H1 (cell line): Measurements from ENCODE around the gene OSTF1. TPM values are rescaled to one million over a fixed set of nuclear protein-coding genes. Genes with fewer than 3 reads are reported as not detected.

ENCODE experiments used
- CTCF ChIA-PET: fragments of 300-600 bp; sonication (Branson Sonifier 250); formaldehyde crosslinking; loops from one replicate; lab custom pipeline; 2021; ENCODE audit not compliant: partially characterized antibody; lab: Charles Lee
- POLR2A ChIA-PET: fragments of 300-600 bp; sonication (Branson Sonifier 250); formaldehyde crosslinking; loops from one replicate; lab custom pipeline; 2021; ENCODE audit warnings: inconsistent platforms; ENCODE audit not compliant: partially characterized antibody; lab: Charles Lee
- DNase-seq, 2 experiments: peaks; one replicate each; pipeline versions ENCODE4 v3.0.0 to v3.0.0-alpha.2; 2010 to 2022; ENCODE audit warnings: low spot score in 2 of 2, low read depth in 1 of 2, mixed read lengths in 1 of 2
- FAIRE-seq: peaks from 2 replicates; lab custom pipeline; 2011; peaks lifted over from hg19 to GRCh38; lab: Jason Lieb, UNC
- H2AFZ ChIP-seq: 2 replicates; pipeline ENCODE4 v1.8.1; 2012; ENCODE audit warnings: low read length, inconsistent platforms
- H2AK5ac ChIP-seq: 2 replicates; pipeline ENCODE4 v1.6.1; 2013; ENCODE audit warnings: low read depth, low read length
- H2BK120ac ChIP-seq: replicated peaks from 2 replicates; pipeline ENCODE3; 2013; ENCODE audit warnings: low read depth, low read length, inconsistent platforms
- H2BK12ac ChIP-seq: 2 replicates; pipeline ENCODE4 v1.6.1; 2013; ENCODE audit warnings: low read depth, low read length
- H2BK15ac ChIP-seq: 2 replicates; pipeline ENCODE4 v1.6.1; 2013; ENCODE audit warnings: low read length
- H2BK20ac ChIP-seq: 2 replicates; pipeline ENCODE4 v1.6.1; 2013; ENCODE audit warnings: low read length
- H2BK5ac ChIP-seq: 2 replicates; pipeline ENCODE4 v1.6.1; 2013; ENCODE audit warnings: low read depth, low read length
- H3K14ac ChIP-seq: 2 replicates; pipeline ENCODE4 v1.6.1; 2013; ENCODE audit warnings: inconsistent platforms; ENCODE audit not compliant: insufficient read length
- H3K18ac ChIP-seq: 2 replicates; pipeline ENCODE4 v1.6.1; 2013; ENCODE audit warnings: low read length; ENCODE audit errors: extremely low read depth
- H3K23ac ChIP-seq: 2 replicates; pipeline ENCODE4 v1.6.1; 2013; ENCODE audit warnings: inconsistent platforms; ENCODE audit not compliant: insufficient read length
- H3K23me2 ChIP-seq: 2 replicates; pipeline ENCODE4 v1.6.1; 2013; ENCODE audit warnings: low read depth, low read length
- H3K27ac ChIP-seq: 2 replicates; pipeline ENCODE4 v1.6.1; 2011; ENCODE audit warnings: low read depth, low read length, inconsistent platforms
- H3K27me3 ChIP-seq, 4 experiments: replicated peaks in 1 of 4; 1 replicate in 1 of 4; 2 replicates in 3 of 4; pipeline versions ENCODE4 v1.6.1 to v1.8.1; 2011 to 2013; ENCODE audit warnings: low read length in 3 of 4, mild to moderate bottlenecking in 3 of 4, inconsistent platforms in 2 of 4, mixed read lengths in 2 of 4, moderate library complexity in 1 of 4; ENCODE audit not compliant: control insufficient read depth in 3 of 4, insufficient read depth in 3 of 4; ENCODE audit errors: extremely low read depth in 1 of 4
- H3K36me3 ChIP-seq, 4 experiments: 2 replicates each; pipeline versions ENCODE4 v1.6.1 to v1.8.1; 2011 to 2013; ENCODE audit warnings: mild to moderate bottlenecking in 4 of 4, low read length in 3 of 4, moderate library complexity in 2 of 4, control low read depth in 1 of 4, inconsistent platforms in 1 of 4; ENCODE audit not compliant: insufficient read depth in 4 of 4, control insufficient read depth in 2 of 4
- H3K4ac ChIP-seq: replicated peaks from 2 replicates; pipeline ENCODE3; 2013; ENCODE audit warnings: low read length, low read depth, mixed read lengths, inconsistent platforms; ENCODE audit not compliant: insufficient read length
- H3K4me1 ChIP-seq, 4 experiments: replicated peaks in 1 of 4; 1 replicate in 1 of 4; 2 replicates in 3 of 4; pipeline versions ENCODE4 v1.6.1 to v1.8.1; 2011 to 2013; ENCODE audit warnings: low read length in 3 of 4, inconsistent platforms in 2 of 4, mixed read lengths in 1 of 4; ENCODE audit not compliant: insufficient read depth in 4 of 4, control insufficient read depth in 3 of 4
- H3K4me2 ChIP-seq, 2 experiments: 2 replicates each; pipeline versions ENCODE4 v1.6.1 to v1.8.1; 2011 to 2013; ENCODE audit warnings: low read depth in 2 of 2, low read length in 2 of 2, control low read depth in 1 of 2, inconsistent platforms in 1 of 2, mild to moderate bottlenecking in 1 of 2; ENCODE audit not compliant: insufficient read depth in 1 of 2
- H3K4me3 ChIP-seq, 4 experiments: fragments of 200-600, 300-600 bp in 1 of 4; sonication (generic), shearing (Covaris generic), sonication (Bioruptor Twin) in 1 of 4; 2 replicates each; pipeline versions ENCODE4 v1.5.1 to v1.8.1; 2011 to 2016; ENCODE audit warnings: low read length in 4 of 4, low read depth in 3 of 4, control low read depth in 2 of 4, inconsistent platforms in 2 of 4, mild to moderate bottlenecking in 2 of 4, mixed read lengths in 1 of 4, moderate library complexity in 1 of 4; ENCODE audit not compliant: insufficient read depth in 2 of 4; ENCODE audit errors: extremely low read depth in 1 of 4
- H3K56ac ChIP-seq: replicated peaks from 2 replicates; pipeline ENCODE3; 2013; ENCODE audit warnings: low read depth, mild to moderate bottlenecking, mixed read lengths, low read length, inconsistent platforms; ENCODE audit not compliant: insufficient read length
- H3K79me1 ChIP-seq: 2 replicates; pipeline ENCODE4 v1.6.1; 2013; ENCODE audit warnings: low read depth, low read length, control low read depth
- H3K79me2 ChIP-seq, 2 experiments: 2 replicates each; pipeline versions ENCODE4 v1.6.1 to v1.8.1; 2012 to 2013; ENCODE audit warnings: low read length in 2 of 2, mild to moderate bottlenecking in 2 of 2, inconsistent platforms in 1 of 2; ENCODE audit not compliant: insufficient read depth in 2 of 2, control insufficient read depth in 1 of 2
- H3K9ac ChIP-seq, 4 experiments: replicated peaks in 1 of 4; 1 replicate in 1 of 4; 2 replicates in 3 of 4; pipeline versions ENCODE4 v1.6.1 to v1.8.1; 2011 to 2013; ENCODE audit warnings: low read depth in 3 of 4, low read length in 3 of 4, control low read depth in 2 of 4, mild to moderate bottlenecking in 2 of 4, moderate library complexity in 2 of 4, inconsistent platforms in 1 of 4; ENCODE audit errors: extremely low read depth in 1 of 4
- H3K9me3 ChIP-seq, 2 experiments: 2 replicates each; pipeline versions ENCODE4 v1.6.1 to v1.8.1; 2012 to 2013; ENCODE audit warnings: mild to moderate bottlenecking in 2 of 2, moderate library complexity in 2 of 2, control low read depth in 1 of 2, inconsistent platforms in 1 of 2, low read depth in 1 of 2, low read length in 1 of 2, mixed read lengths in 1 of 2; ENCODE audit not compliant: insufficient read depth in 2 of 2
- H4K20me1 ChIP-seq, 2 experiments: replicated peaks in 1 of 2; 2 replicates each; pipeline versions ENCODE3 to v1.8.1; 2011 to 2013; ENCODE audit warnings: inconsistent platforms in 2 of 2, low read length in 2 of 2, mild to moderate bottlenecking in 1 of 2; ENCODE audit not compliant: insufficient read depth in 2 of 2, control insufficient read depth in 1 of 2
- H4K5ac ChIP-seq: 2 replicates; pipeline ENCODE4 v1.6.1; 2013; ENCODE audit warnings: low read length, low read depth, mixed read lengths, inconsistent platforms; ENCODE audit not compliant: insufficient read length
- H4K8ac ChIP-seq: 2 replicates; pipeline ENCODE4 v1.8.0; 2013; ENCODE audit warnings: mild to moderate bottlenecking, moderate library complexity, low read length, inconsistent platforms; ENCODE audit not compliant: insufficient read depth; ENCODE audit errors: extremely low read depth
- H4K91ac ChIP-seq: replicated peaks from 2 replicates; pipeline ENCODE3; 2013; ENCODE audit warnings: low read length, mixed read lengths, inconsistent platforms; ENCODE audit not compliant: insufficient read length
- ASH2L ChIP-seq: fragments of 200-600, 300-600 bp; sonication (generic); IDR thresholded peaks from one replicate; pipeline ENCODE4 v1.7.1; 2017; ENCODE audit warnings: low read length
- EP300 ChIP-seq, 2 experiments: IDR thresholded peaks; 1 replicate in 1 of 2; 2 replicates in 1 of 2; pipeline ENCODE4 v1.6.1; 2011 to 2012; ENCODE audit warnings: low read depth in 2 of 2, low read length in 2 of 2, mild to moderate bottlenecking in 2 of 2, borderline replicate concordance in 1 of 2, inconsistent platforms in 1 of 2, moderate library complexity in 1 of 2
- FOSL1 ChIP-seq: IDR thresholded peaks from 2 replicates; pipeline ENCODE4 v1.6.1; 2011; ENCODE audit warnings: mild to moderate bottlenecking, low read depth, low read length, moderate library complexity; ENCODE audit not compliant: insufficient read depth
- JUN ChIP-seq: IDR thresholded peaks from 2 replicates; pipeline ENCODE4 v1.6.1; 2011; ENCODE audit warnings: low read depth, mild to moderate bottlenecking, improper control_type of control experiment, low read length
- JUND ChIP-seq: IDR thresholded peaks from 2 replicates; pipeline ENCODE4 v1.6.1; 2011; ENCODE audit warnings: mild to moderate bottlenecking, improper control_type of control experiment, low read length
- KDM4A ChIP-seq: IDR thresholded peaks from one replicate; pipeline ENCODE4 v1.7.1; 2012; ENCODE audit warnings: low read depth, mild to moderate bottlenecking, moderate library complexity, low read length, inconsistent platforms; ENCODE audit not compliant: severe bottlenecking
- RBBP5 ChIP-seq: IDR thresholded peaks from 2 replicates; pipeline ENCODE4 v1.7.1; 2012; ENCODE audit warnings: low read depth, mild to moderate bottlenecking, inconsistent platforms, low read length, moderate library complexity, borderline replicate concordance
- RNF2 ChIP-seq: fragments of 200-900, 300-1000 bp; sonication (generic); IDR thresholded peaks from 2 replicates; pipeline ENCODE4 v1.7.1; 2016; ENCODE audit warnings: borderline replicate concordance, low read depth, mild to moderate bottlenecking, antibody characterized with exemption, low read length; ENCODE audit not compliant: poor library complexity, severe bottlenecking; ENCODE audit errors: missing control alignments
- SP2 ChIP-seq: IDR thresholded peaks from 2 replicates; pipeline ENCODE4 v1.6.1; 2012; ENCODE audit warnings: mild to moderate bottlenecking, low read length, inconsistent platforms
- YY1 ChIP-seq: IDR thresholded peaks from 2 replicates; pipeline ENCODE4 v1.6.1; 2011; ENCODE audit warnings: low read depth, mild to moderate bottlenecking, low read length
- ZNF274 ChIP-seq: IDR thresholded peaks from 2 replicates; pipeline ENCODE4 v1.7.0; 2012; ENCODE audit warnings: low read length, borderline replicate concordance; ENCODE audit errors: extremely low read depth
- WGBS, 2 experiments: shearing (Covaris generic) in 1 of 2; methylation state at CpG; one replicate each; pipeline versions ENCODE4 v1.1.6 to v1.1.7; 2013 to 2015; ENCODE audit warnings: low lambda C conversion rate in 2 of 2, mixed read lengths in 2 of 2, inconsistent platforms in 1 of 2, low coverage in 1 of 2, missing lambda C conversion rate in 1 of 2; ENCODE audit not compliant: insufficient replicate concordance in 2 of 2, insufficient coverage in 1 of 2, insufficient read length in 1 of 2; ENCODE audit errors: extremely low coverage in 1 of 2, missing lambda C conversion rate in 1 of 2; 5-methylcytosine and 5-hydroxymethylcytosine counted together
- polyA plus RNA-seq, 7 experiments: library from polyadenylated mRNA; depleted of rRNA in 3 of 7; stranded (reverse) in 5 of 7; unstranded in 2 of 7; fragments of >200 nt in 5 of 7; fragments of 200-250 nt in 2 of 7; gene quantifications; 1 replicate in 5 of 7; 2 replicates in 1 of 7; 4 replicates in 1 of 7; pipeline versions ENCODE4 v1.2.1 to v1.2.3, GENCODE V29; 2011 to 2013; ENCODE audit warnings: missing spikeins in 2 of 7, mixed read lengths in 2 of 7
- total RNA-seq: library from RNA; stranded (reverse); fragmentation: NEBNext Ultra II Directional; extraction: Animal tissue kit (Norgen Biotek cat#: 25700); gene quantifications from 2 replicates; pipeline ENCODE4 v1.2.1, GENCODE V29; 2021
- TF ChIP-seq, protein P1 (sequence below), 3 experiments: IDR thresholded peaks; 1 replicate in 2 of 3; 2 replicates in 1 of 3; pipeline versions ENCODE4 v1.5.1 to v1.6.1; 2011; ENCODE audit warnings: low read length in 3 of 3, mild to moderate bottlenecking in 3 of 3, inconsistent platforms in 2 of 3, low read depth in 1 of 3, moderate library complexity in 1 of 3; ENCODE audit not compliant: insufficient read depth in 1 of 3; ENCODE audit errors: control extremely low read depth in 1 of 3

OSTF1 gene
- total and polyA plus RNA-seq, 2 of the 8 experiments (the other 6 are each of a cell fraction or from before 2014, with no cell fraction given): 5.0 to 18.9 TPM

DNA sequence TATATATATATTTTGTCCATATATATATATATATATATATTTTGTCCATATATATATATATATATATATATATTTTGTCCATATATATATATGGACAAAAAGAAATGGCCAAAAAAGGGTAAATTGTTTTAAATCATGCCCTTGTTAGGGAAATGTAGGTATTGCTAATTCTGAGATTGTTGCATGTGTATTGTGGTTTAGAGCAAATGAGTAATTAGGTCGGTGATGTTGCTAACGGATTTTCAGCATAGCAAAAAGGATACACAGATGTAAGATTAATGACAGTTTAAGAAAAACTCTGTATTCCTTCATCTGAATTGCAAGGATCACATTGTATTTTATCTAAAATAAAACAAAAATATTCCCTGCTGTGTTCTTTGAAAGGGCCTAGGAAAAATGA, 40.2 kb downstream of the OSTF1 start:
- CTCF ChIA-PET: no interaction called here

More for the DNA sequence above, 40.2 kb downstream of the OSTF1 start:
- TF ChIP-seq, protein P1, sequence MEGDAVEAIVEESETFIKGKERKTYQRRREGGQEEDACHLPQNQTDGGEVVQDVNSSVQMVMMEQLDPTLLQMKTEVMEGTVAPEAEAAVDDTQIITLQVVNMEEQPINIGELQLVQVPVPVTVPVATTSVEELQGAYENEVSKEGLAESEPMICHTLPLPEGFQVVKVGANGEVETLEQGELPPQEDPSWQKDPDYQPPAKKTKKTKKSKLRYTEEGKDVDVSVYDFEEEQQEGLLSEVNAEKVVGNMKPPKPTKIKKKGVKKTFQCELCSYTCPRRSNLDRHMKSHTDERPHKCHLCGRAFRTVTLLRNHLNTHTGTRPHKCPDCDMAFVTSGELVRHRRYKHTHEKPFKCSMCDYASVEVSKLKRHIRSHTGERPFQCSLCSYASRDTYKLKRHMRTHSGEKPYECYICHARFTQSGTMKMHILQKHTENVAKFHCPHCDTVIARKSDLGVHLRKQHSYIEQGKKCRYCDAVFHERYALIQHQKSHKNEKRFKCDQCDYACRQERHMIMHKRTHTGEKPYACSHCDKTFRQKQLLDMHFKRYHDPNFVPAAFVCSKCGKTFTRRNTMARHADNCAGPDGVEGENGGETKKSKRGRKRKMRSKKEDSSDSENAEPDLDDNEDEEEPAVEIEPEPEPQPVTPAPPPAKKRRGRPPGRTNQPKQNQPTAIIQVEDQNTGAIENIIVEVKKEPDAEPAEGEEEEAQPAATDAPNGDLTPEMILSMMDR (IDR thresholded peaks at IDR 0.05; ENCODE audit: control extremely low read depth in 1 of 3, insufficient read depth in 1 of 3, low read depth in 1 of 3, low read length in 3 of 3): no peak
- TF ChIP-seq JUND (no peak), JUN (no peak), ASH2L (no peak), RBBP5 (no peak), YY1 (no peak), EP300 (IDR thresholded peaks at IDR 0.05; ENCODE audit: borderline replicate concordance in 1 of 2, low read depth in 2 of 2, low read length in 2 of 2) (no peak), SP2 (no peak), RNF2 (no peak), FOSL1 (no peak), ZNF274 (no peak), KDM4A (no peak)
- TF ChIP-seq, all 59 proteins: peak for 0
- Histone ChIP-seq H2AK5ac (no peak overlapping the region), H3K27me3 (no peaks in the 10 kb centered on the region), H3K4ac (no peak overlapping the region), H2BK5ac (no peak overlapping the region), H3K4me3 (no peak overlapping the region), H4K8ac (no peak overlapping the region), H3K18ac (no peak overlapping the region), H3K4me2 (no peak overlapping the region), H3K9me3 (no peaks in the 10 kb centered on the region), H3K56ac (no peak overlapping the region), H3K9ac (no peak overlapping the region), H3K36me3 (no peaks in the 10 kb centered on the region), H4K5ac (no peak overlapping the region), H2BK12ac (no peak overlapping the region), H3K23ac (no peak overlapping the region), H2BK120ac (no peak overlapping the region), H3K23me2 (no peaks in the 10 kb centered on the region), H3K14ac (no peak overlapping the region), H3K27ac (no peak overlapping the region), H3K79me1 (no peaks in the 10 kb centered on the region), H2BK15ac (no peak overlapping the region), H4K91ac (no peak overlapping the region), H4K20me1 (no peaks in the 10 kb centered on the region), H2BK20ac (no peak overlapping the region), H3K79me2 (no peaks in the 10 kb centered on the region), H2AFZ (no peak overlapping the region), H3K4me1 (no peaks in the 10 kb centered on the region)
- WGBS, 2 experiments: 95% methylated on average over 2 of the region's 2 CpGs; no CpG with 5 or more reads in 1 of the 2 experiments
- DNase-seq (no peak), FAIRE-seq (no peak)
- POLR2A ChIA-PET: no interaction called here
